ENCODE results near the gene CLIC5.

Gene CLIC5

GRCh38 chr6:46015119-46015968, at the start of gene CLIC5:
Gene CLIC5 (minus strand): TSS chr6:46015860. CDS start chr6:46015542, 318 bp downstream.
- no peak for DNase-seq (ENCODE audit: low read depth in 2 of 2)

- no peak for DNase-seq (ENCODE audit: low read depth in 2 of 2)
Observed at GRCh38 chr6:46062991-46063390, 47.3 kb upstream of the CLIC5 start.

- no peak for DNase-seq (ENCODE audit: low read depth in 2 of 2)
Observed at GRCh38 chr6:46062312-46062711, 46.7 kb upstream of the CLIC5 start.

- DNase-seq (ENCODE audit: low read depth in 2 of 2), result no peak
Observed at GRCh38 chr6:46061497-46061896, 45.8 kb upstream of the CLIC5 start.

GRCh38 chr6:46059608-46060007, 43.9 kb upstream of the CLIC5 start:
- DNase-seq (ENCODE audit: low read depth in 2 of 2), result no peak

- DNase-seq (ENCODE audit: low read depth in 2 of 2), result no peak
Observed at GRCh38 chr6:46058951-46059350, 43.3 kb upstream of the CLIC5 start.

- no peak for DNase-seq (ENCODE audit: low read depth in 2 of 2)
Observed at GRCh38 chr6:46057792-46058191, 42.1 kb upstream of the CLIC5 start.

- no peak for DNase-seq (ENCODE audit: low read depth in 2 of 2)
Observed at GRCh38 chr6:46056906-46057529, 41.4 kb upstream of the CLIC5 start.

- DNase-seq (ENCODE audit: low read depth in 2 of 2), result no peak
Observed at GRCh38 chr6:46054516-46054915, 38.9 kb upstream of the CLIC5 start.

- DNase-seq (ENCODE audit: low read depth in 2 of 2), result no peak
Observed at GRCh38 chr6:46053039-46053933, 37.6 kb upstream of the CLIC5 start.

- DNase-seq (ENCODE audit: low read depth in 2 of 2), result no peak
Observed at GRCh38 chr6:46052479-46052878, 36.8 kb upstream of the CLIC5 start.

GRCh38 chr6:46051962-46052361, 36.3 kb upstream of the CLIC5 start:
- no peak for DNase-seq (ENCODE audit: low read depth in 2 of 2)

GRCh38 chr6:46050845-46051405, 35.3 kb upstream of the CLIC5 start:
- no peak for DNase-seq (ENCODE audit: low read depth in 2 of 2)

GRCh38 chr6:46048646-46049297, 33.1 kb upstream of the CLIC5 start:
- no peak for DNase-seq (ENCODE audit: low read depth in 2 of 2)

GRCh38 chr6:46046558-46047174, 31.0 kb upstream of the CLIC5 start:
- DNase-seq (ENCODE audit: low read depth in 2 of 2), result no peak

GRCh38 chr6:46044881-46045617, 29.4 kb upstream of the CLIC5 start:
- no peak for DNase-seq (ENCODE audit: low read depth in 2 of 2)

- no peak for DNase-seq (ENCODE audit: low read depth in 2 of 2)
Observed at GRCh38 chr6:46042355-46042999, 26.8 kb upstream of the CLIC5 start.

- DNase-seq (ENCODE audit: low read depth in 2 of 2), result no peak
Observed at GRCh38 chr6:46040288-46040687, 24.6 kb upstream of the CLIC5 start.

GRCh38 chr6:46039646-46040045, 24.0 kb upstream of the CLIC5 start:
- DNase-seq (ENCODE audit: low read depth in 2 of 2), result no peak

- no peak for DNase-seq (ENCODE audit: low read depth in 2 of 2)
Observed at GRCh38 chr6:46036911-46037310, 21.3 kb upstream of the CLIC5 start.

Measured in activated CD4-positive, alpha-beta T cell treated with anti-CD3 and anti-CD28 coated beads for 24 hours (primary cell).